H1 (cell line): Measurements from ENCODE around the gene CHMP1B. TPM values are rescaled to one million over a fixed set of nuclear protein-coding genes. Genes with fewer than 3 reads are reported as not detected.

Experiments
- CTCF ChIA-PET: fragments of 300-600 bp; sonication (Branson Sonifier 250); formaldehyde crosslinking; loops from one replicate; lab custom pipeline; 2021; ENCODE audit not compliant: partially characterized antibody; lab: Charles Lee
- POLR2A ChIA-PET: fragments of 300-600 bp; sonication (Branson Sonifier 250); formaldehyde crosslinking; loops from one replicate; lab custom pipeline; 2021; ENCODE audit warnings: inconsistent platforms; ENCODE audit not compliant: partially characterized antibody; lab: Charles Lee
- DNase-seq, 2 experiments: peaks; one replicate each; pipeline versions ENCODE4 v3.0.0 to v3.0.0-alpha.2; 2010 to 2022; ENCODE audit warnings: low spot score in 2 of 2, low read depth in 1 of 2, mixed read lengths in 1 of 2
- FAIRE-seq: peaks from 2 replicates; lab custom pipeline; 2011; peaks lifted over from hg19 to GRCh38; lab: Jason Lieb, UNC
- H2AFZ ChIP-seq: 2 replicates; pipeline ENCODE4 v1.8.1; 2012; ENCODE audit warnings: low read length, inconsistent platforms
- H2AK5ac ChIP-seq: 2 replicates; pipeline ENCODE4 v1.6.1; 2013; ENCODE audit warnings: low read depth, low read length
- H2BK120ac ChIP-seq: replicated peaks from 2 replicates; pipeline ENCODE3; 2013; ENCODE audit warnings: low read depth, low read length, inconsistent platforms
- H2BK12ac ChIP-seq: 2 replicates; pipeline ENCODE4 v1.6.1; 2013; ENCODE audit warnings: low read depth, low read length
- H2BK15ac ChIP-seq: 2 replicates; pipeline ENCODE4 v1.6.1; 2013; ENCODE audit warnings: low read length
- H2BK20ac ChIP-seq: 2 replicates; pipeline ENCODE4 v1.6.1; 2013; ENCODE audit warnings: low read length
- H2BK5ac ChIP-seq: 2 replicates; pipeline ENCODE4 v1.6.1; 2013; ENCODE audit warnings: low read depth, low read length
- H3K14ac ChIP-seq: 2 replicates; pipeline ENCODE4 v1.6.1; 2013; ENCODE audit warnings: inconsistent platforms; ENCODE audit not compliant: insufficient read length
- H3K18ac ChIP-seq: 2 replicates; pipeline ENCODE4 v1.6.1; 2013; ENCODE audit warnings: low read length; ENCODE audit errors: extremely low read depth
- H3K23ac ChIP-seq: 2 replicates; pipeline ENCODE4 v1.6.1; 2013; ENCODE audit warnings: inconsistent platforms; ENCODE audit not compliant: insufficient read length
- H3K23me2 ChIP-seq: 2 replicates; pipeline ENCODE4 v1.6.1; 2013; ENCODE audit warnings: low read depth, low read length
- H3K27ac ChIP-seq: 2 replicates; pipeline ENCODE4 v1.6.1; 2011; ENCODE audit warnings: low read depth, low read length, inconsistent platforms
- H3K27me3 ChIP-seq, 4 experiments: replicated peaks in 1 of 4; 1 replicate in 1 of 4; 2 replicates in 3 of 4; pipeline versions ENCODE4 v1.6.1 to v1.8.1; 2011 to 2013; ENCODE audit warnings: low read length in 3 of 4, mild to moderate bottlenecking in 3 of 4, inconsistent platforms in 2 of 4, mixed read lengths in 2 of 4, moderate library complexity in 1 of 4; ENCODE audit not compliant: control insufficient read depth in 3 of 4, insufficient read depth in 3 of 4; ENCODE audit errors: extremely low read depth in 1 of 4
- H3K36me3 ChIP-seq, 4 experiments: 2 replicates each; pipeline versions ENCODE4 v1.6.1 to v1.8.1; 2011 to 2013; ENCODE audit warnings: mild to moderate bottlenecking in 4 of 4, low read length in 3 of 4, moderate library complexity in 2 of 4, control low read depth in 1 of 4, inconsistent platforms in 1 of 4; ENCODE audit not compliant: insufficient read depth in 4 of 4, control insufficient read depth in 2 of 4
- H3K4ac ChIP-seq: replicated peaks from 2 replicates; pipeline ENCODE3; 2013; ENCODE audit warnings: low read length, low read depth, mixed read lengths, inconsistent platforms; ENCODE audit not compliant: insufficient read length
- H3K4me1 ChIP-seq, 4 experiments: replicated peaks in 1 of 4; 1 replicate in 1 of 4; 2 replicates in 3 of 4; pipeline versions ENCODE4 v1.6.1 to v1.8.1; 2011 to 2013; ENCODE audit warnings: low read length in 3 of 4, inconsistent platforms in 2 of 4, mixed read lengths in 1 of 4; ENCODE audit not compliant: insufficient read depth in 4 of 4, control insufficient read depth in 3 of 4
- H3K4me2 ChIP-seq, 2 experiments: 2 replicates each; pipeline versions ENCODE4 v1.6.1 to v1.8.1; 2011 to 2013; ENCODE audit warnings: low read depth in 2 of 2, low read length in 2 of 2, control low read depth in 1 of 2, inconsistent platforms in 1 of 2, mild to moderate bottlenecking in 1 of 2; ENCODE audit not compliant: insufficient read depth in 1 of 2
- H3K4me3 ChIP-seq, 4 experiments: fragments of 200-600, 300-600 bp in 1 of 4; sonication (generic), shearing (Covaris generic), sonication (Bioruptor Twin) in 1 of 4; 2 replicates each; pipeline versions ENCODE4 v1.5.1 to v1.8.1; 2011 to 2016; ENCODE audit warnings: low read length in 4 of 4, low read depth in 3 of 4, control low read depth in 2 of 4, inconsistent platforms in 2 of 4, mild to moderate bottlenecking in 2 of 4, mixed read lengths in 1 of 4, moderate library complexity in 1 of 4; ENCODE audit not compliant: insufficient read depth in 2 of 4; ENCODE audit errors: extremely low read depth in 1 of 4
- H3K56ac ChIP-seq: replicated peaks from 2 replicates; pipeline ENCODE3; 2013; ENCODE audit warnings: low read depth, mild to moderate bottlenecking, mixed read lengths, low read length, inconsistent platforms; ENCODE audit not compliant: insufficient read length
- H3K79me1 ChIP-seq: 2 replicates; pipeline ENCODE4 v1.6.1; 2013; ENCODE audit warnings: low read depth, low read length, control low read depth
- H3K79me2 ChIP-seq, 2 experiments: 2 replicates each; pipeline versions ENCODE4 v1.6.1 to v1.8.1; 2012 to 2013; ENCODE audit warnings: low read length in 2 of 2, mild to moderate bottlenecking in 2 of 2, inconsistent platforms in 1 of 2; ENCODE audit not compliant: insufficient read depth in 2 of 2, control insufficient read depth in 1 of 2
- H3K9ac ChIP-seq, 4 experiments: replicated peaks in 1 of 4; 1 replicate in 1 of 4; 2 replicates in 3 of 4; pipeline versions ENCODE4 v1.6.1 to v1.8.1; 2011 to 2013; ENCODE audit warnings: low read depth in 3 of 4, low read length in 3 of 4, control low read depth in 2 of 4, mild to moderate bottlenecking in 2 of 4, moderate library complexity in 2 of 4, inconsistent platforms in 1 of 4; ENCODE audit errors: extremely low read depth in 1 of 4
- H3K9me3 ChIP-seq, 2 experiments: 2 replicates each; pipeline versions ENCODE4 v1.6.1 to v1.8.1; 2012 to 2013; ENCODE audit warnings: mild to moderate bottlenecking in 2 of 2, moderate library complexity in 2 of 2, control low read depth in 1 of 2, inconsistent platforms in 1 of 2, low read depth in 1 of 2, low read length in 1 of 2, mixed read lengths in 1 of 2; ENCODE audit not compliant: insufficient read depth in 2 of 2
- H4K20me1 ChIP-seq, 2 experiments: replicated peaks in 1 of 2; 2 replicates each; pipeline versions ENCODE3 to v1.8.1; 2011 to 2013; ENCODE audit warnings: inconsistent platforms in 2 of 2, low read length in 2 of 2, mild to moderate bottlenecking in 1 of 2; ENCODE audit not compliant: insufficient read depth in 2 of 2, control insufficient read depth in 1 of 2
- H4K5ac ChIP-seq: 2 replicates; pipeline ENCODE4 v1.6.1; 2013; ENCODE audit warnings: low read length, low read depth, mixed read lengths, inconsistent platforms; ENCODE audit not compliant: insufficient read length
- H4K8ac ChIP-seq: 2 replicates; pipeline ENCODE4 v1.8.0; 2013; ENCODE audit warnings: mild to moderate bottlenecking, moderate library complexity, low read length, inconsistent platforms; ENCODE audit not compliant: insufficient read depth; ENCODE audit errors: extremely low read depth
- H4K91ac ChIP-seq: replicated peaks from 2 replicates; pipeline ENCODE3; 2013; ENCODE audit warnings: low read length, mixed read lengths, inconsistent platforms; ENCODE audit not compliant: insufficient read length
- BCL11A ChIP-seq, 2 experiments: IDR thresholded peaks; one replicate each; pipeline ENCODE4 v1.6.1; 2011; ENCODE audit warnings: low read depth in 2 of 2, low read length in 2 of 2, mild to moderate bottlenecking in 2 of 2
- CHD1 ChIP-seq: IDR thresholded peaks from 2 replicates; pipeline ENCODE4 v1.6.1; 2012; ENCODE audit warnings: low read depth, low read length, improper control_type of control experiment
- CHD2 ChIP-seq: IDR thresholded peaks from 2 replicates; pipeline ENCODE4 v1.6.1; 2012; ENCODE audit warnings: low read length, improper control_type of control experiment
- CTCF ChIP-seq, 3 experiments: IDR thresholded peaks; 1 replicate in 2 of 3; 2 replicates in 1 of 3; pipeline versions ENCODE4 v1.5.1 to v1.6.1; 2011; ENCODE audit warnings: low read length in 3 of 3, mild to moderate bottlenecking in 3 of 3, inconsistent platforms in 2 of 3, low read depth in 1 of 3, moderate library complexity in 1 of 3; ENCODE audit not compliant: insufficient read depth in 1 of 3; ENCODE audit errors: control extremely low read depth in 1 of 3
- FOSL1 ChIP-seq: IDR thresholded peaks from 2 replicates; pipeline ENCODE4 v1.6.1; 2011; ENCODE audit warnings: mild to moderate bottlenecking, low read depth, low read length, moderate library complexity; ENCODE audit not compliant: insufficient read depth
- HDAC6 ChIP-seq: IDR thresholded peaks from one replicate; pipeline ENCODE4 v1.7.1; 2012; ENCODE audit warnings: low read depth, mild to moderate bottlenecking, inconsistent platforms, low read length, moderate library complexity
- PHF8 ChIP-seq: fragments of 200-600 bp; sonication (generic); conservative IDR thresholded peaks from 2 replicates; pipeline ENCODE4 v1.7.1; 2012; ENCODE audit warnings: low read depth, mild to moderate bottlenecking, inconsistent platforms, low read length, moderate library complexity
- RAD21 ChIP-seq, 2 experiments: IDR thresholded peaks in 1 of 2; conservative IDR thresholded peaks in 1 of 2; 2 replicates each; pipeline ENCODE4 v1.6.1; 2011; ENCODE audit warnings: low read depth in 2 of 2, low read length in 2 of 2, improper control_type of control experiment in 1 of 2, inconsistent platforms in 1 of 2, mild to moderate bottlenecking in 1 of 2, moderate library complexity in 1 of 2
- RBBP5 ChIP-seq: IDR thresholded peaks from 2 replicates; pipeline ENCODE4 v1.7.1; 2012; ENCODE audit warnings: low read depth, mild to moderate bottlenecking, inconsistent platforms, low read length, moderate library complexity, borderline replicate concordance
- WGBS, 2 experiments: shearing (Covaris generic) in 1 of 2; methylation state at CpG; one replicate each; pipeline versions ENCODE4 v1.1.6 to v1.1.7; 2013 to 2015; ENCODE audit warnings: low lambda C conversion rate in 2 of 2, mixed read lengths in 2 of 2, inconsistent platforms in 1 of 2, low coverage in 1 of 2, missing lambda C conversion rate in 1 of 2; ENCODE audit not compliant: insufficient replicate concordance in 2 of 2, insufficient coverage in 1 of 2, insufficient read length in 1 of 2; ENCODE audit errors: extremely low coverage in 1 of 2, missing lambda C conversion rate in 1 of 2; 5-methylcytosine and 5-hydroxymethylcytosine counted together
- polyA plus RNA-seq, 7 experiments: library from polyadenylated mRNA; depleted of rRNA in 3 of 7; stranded (reverse) in 5 of 7; unstranded in 2 of 7; fragments of >200 nt in 5 of 7; fragments of 200-250 nt in 2 of 7; gene quantifications; 1 replicate in 5 of 7; 2 replicates in 1 of 7; 4 replicates in 1 of 7; pipeline versions ENCODE4 v1.2.1 to v1.2.3, GENCODE V29; 2011 to 2013; ENCODE audit warnings: missing spikeins in 2 of 7, mixed read lengths in 2 of 7
- total RNA-seq: library from RNA; stranded (reverse); fragmentation: NEBNext Ultra II Directional; extraction: Animal tissue kit (Norgen Biotek cat#: 25700); gene quantifications from 2 replicates; pipeline ENCODE4 v1.2.1, GENCODE V29; 2021

The CHMP1B gene
- total and polyA plus RNA-seq, 2 of the 8 experiments (the other 6 are each of a cell fraction or from before 2014, with no cell fraction given), result 30.5 to 43.2 TPM

DNA sequence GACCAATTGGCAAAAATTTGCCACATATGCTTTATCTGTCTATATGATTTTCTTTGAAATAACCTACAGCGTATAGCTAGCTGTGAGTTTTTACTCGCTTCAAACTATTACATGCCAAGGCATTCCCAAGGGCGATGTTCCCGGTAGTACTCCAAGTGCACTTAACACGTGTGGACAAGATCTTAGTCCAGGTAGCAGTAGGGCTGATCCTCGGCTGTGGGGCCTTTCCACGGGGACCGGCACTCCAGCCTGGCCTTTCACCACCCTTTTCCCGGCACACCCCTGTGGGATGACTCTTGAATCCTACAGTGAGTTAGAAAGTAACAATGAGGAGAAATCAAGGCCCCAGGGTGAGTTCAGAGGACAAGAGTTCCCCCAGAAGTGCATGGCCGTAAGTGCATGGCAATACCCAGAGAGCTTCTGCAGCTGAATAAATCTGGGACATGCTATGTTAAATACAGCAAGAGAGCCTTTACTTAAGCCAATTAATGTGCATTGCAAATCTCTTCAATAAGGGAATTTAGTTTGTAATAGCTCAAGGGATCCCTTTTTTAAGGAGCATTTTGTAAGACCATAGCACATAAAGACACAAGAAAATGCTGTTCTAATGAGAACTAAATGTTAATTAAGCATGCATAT, 26.4 kb downstream of the CHMP1B start:
- H3K79me2 ChIP-seq, result no peaks in the 10 kb centered on the region
- no peak overlapping the region for H2BK20ac ChIP-seq
- H2AFZ ChIP-seq, result no peak overlapping the region
- DNase-seq (no peak), FAIRE-seq (no peak)
- H3K23ac ChIP-seq, result no peak overlapping the region
- no peak overlapping the region for H4K8ac ChIP-seq
- WGBS, 2 experiments, result 90% methylated on average over 10 of the region's 10 CpGs; no CpG with 5 or more reads in 1 of the 2 experiments
- no peak overlapping the region for H3K9ac ChIP-seq
- no peak overlapping the region for H2BK15ac ChIP-seq
- H3K23me2 ChIP-seq, result no peaks in the 10 kb centered on the region
- no peak overlapping the region for H2BK12ac ChIP-seq
- no peaks in the 10 kb centered on the region; the same call in 1 of the 2 replicates for H3K79me1 ChIP-seq
- no peak overlapping the region for H3K4ac ChIP-seq
- ChIA-PET POLR2A (interaction anchor here (1.1 to 1.7 kb wide), 3 partner anchors 11 to 119 kb away, joined by 3 to 4 read pairs (median 3); no protein-coding TSS in a partner anchor), CTCF (interaction anchor here (1.0 to 2.2 kb wide), 10 partner anchors 9 to 162 kb away, joined by 3 to 11 read pairs (median 4); no protein-coding TSS in a partner anchor)
- H3K4me3 ChIP-seq, result no peak overlapping the region
- H3K4me2 ChIP-seq, result no peak overlapping the region
- peaks cover 0 to 10% (median 0%) of the 10 kb centered on the region in 4 experiments; a peak in 1 of 8 replicates for H3K36me3 ChIP-seq
- H3K4me1 ChIP-seq, result no peaks in the 10 kb centered on the region; a peak in 1 of 7 replicates
- H3K56ac ChIP-seq, result no peak overlapping the region
- peaks cover 0 to 3% of the 10 kb centered on the region in 2 experiments for H4K20me1 ChIP-seq
- no peak overlapping the region for H2AK5ac ChIP-seq
- no peaks in the 10 kb centered on the region for H3K27me3 ChIP-seq
- H4K5ac ChIP-seq, result no peak overlapping the region
- no peak overlapping the region for H3K27ac ChIP-seq
- no peak overlapping the region for H2BK5ac ChIP-seq
- peak overlapping the region; percentile 55 for H4K91ac ChIP-seq
- H3K9me3 ChIP-seq, result peaks cover 3 to 6% of the 10 kb centered on the region in 2 experiments; a peak in 1 of 4 replicates
- H2BK120ac ChIP-seq, result no peak overlapping the region
- H3K14ac ChIP-seq, result no peak overlapping the region
- H3K18ac ChIP-seq, result no peak overlapping the region
- no peak for TF ChIP-seq FOSL1
- no peak for TF ChIP-seq BCL11A (IDR thresholded peaks at IDR 0.05; ENCODE audit: low read depth in 2 of 2, low read length in 2 of 2)
- no peak for TF ChIP-seq CHD2
- TF ChIP-seq PHF8, result no peak
- TF ChIP-seq HDAC6, result no peak
- TF ChIP-seq RBBP5, result no peak
- TF ChIP-seq CTCF (IDR thresholded peaks at IDR 0.05; ENCODE audit: control extremely low read depth in 1 of 3, insufficient read depth in 1 of 3, low read depth in 1 of 3, low read length in 3 of 3), result no peak
- no peak for TF ChIP-seq CHD1
- TF ChIP-seq RAD21 (IDR thresholded peaks at IDR 0.05 in 1 of 2, conservative IDR thresholded peaks at IDR 0.05 in 1 of 2; ENCODE audit: low read depth in 2 of 2, low read length in 2 of 2), result no peak; a peak in 1 of 4 replicates
